NCI-H1417 treated with DMSO at 0.1 percent for 48 hours (cell line): ENCODE data around the gene CTNNA2.
"Not testable (repeated sequence)": the region's sequence is repeated elsewhere in the genome, so short reads cannot be mapped to it uniquely, and the experiment has no call there.

Source experiments
- DNase-seq: peaks from one replicate; lab custom pipeline; 2025; lab: John Stamatoyannopoulos, UW

CTNNA2 gene

DNA sequence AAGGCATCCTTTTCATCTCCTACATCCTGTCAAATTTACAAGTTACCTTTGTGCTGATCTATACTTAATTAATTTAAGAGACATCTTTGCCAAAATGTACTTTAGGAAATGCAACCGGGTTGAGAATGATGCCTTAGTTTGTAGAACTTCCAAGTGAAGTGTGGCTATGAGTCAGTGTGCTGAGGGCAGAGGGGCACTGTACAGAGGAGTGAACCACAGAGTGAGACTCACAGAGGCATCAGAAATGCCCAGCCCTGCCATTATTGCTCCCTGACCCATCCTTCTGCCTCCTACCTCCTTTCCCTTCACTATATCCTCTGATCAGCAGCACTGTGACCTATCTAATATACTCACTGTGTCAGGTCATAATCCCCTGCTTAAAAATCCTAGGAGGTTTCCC is 471.6 kb downstream of the CTNNA2 start:
- no peak for DNase-seq

DNA sequence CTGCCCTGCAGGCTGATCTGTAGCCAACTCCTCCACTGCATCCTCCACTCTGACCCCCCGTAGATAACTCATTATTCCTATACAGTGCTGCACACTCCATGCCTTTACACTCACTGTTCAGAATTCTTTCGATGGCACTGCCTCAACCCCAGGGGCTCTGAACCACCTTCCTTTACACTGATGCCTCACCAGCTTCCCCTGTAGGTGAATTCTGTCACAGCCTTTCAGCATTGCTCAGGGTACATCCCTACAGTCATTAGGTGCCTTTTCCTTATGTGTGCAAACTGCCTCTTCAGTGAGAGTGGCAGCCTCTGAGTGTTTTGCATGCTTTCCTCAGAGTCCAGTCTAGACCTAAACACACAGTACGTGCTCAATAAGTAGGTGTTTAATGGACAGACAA is 472.3 kb downstream of the CTNNA2 start:
- no peak for DNase-seq

DNA sequence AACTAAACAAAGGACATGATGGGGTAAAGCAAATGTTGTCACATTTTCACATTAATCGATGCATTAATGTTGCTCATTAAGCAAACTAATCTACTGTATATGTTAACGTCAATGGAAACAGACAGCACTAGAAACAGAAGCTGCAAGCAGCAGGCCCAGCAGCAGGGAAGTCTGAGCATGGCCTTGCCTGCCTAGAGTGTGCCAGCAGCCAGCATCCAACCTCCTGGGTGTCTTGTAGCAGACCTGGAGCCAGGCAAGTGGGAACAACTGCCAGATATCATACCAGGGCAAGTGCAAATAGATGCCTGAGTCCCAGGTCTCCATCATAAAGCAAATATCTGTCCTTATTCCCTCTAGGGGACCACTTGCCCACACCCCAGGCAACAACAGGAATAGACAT is 472.7 kb downstream of the CTNNA2 start:
- no peak for DNase-seq

DNA sequence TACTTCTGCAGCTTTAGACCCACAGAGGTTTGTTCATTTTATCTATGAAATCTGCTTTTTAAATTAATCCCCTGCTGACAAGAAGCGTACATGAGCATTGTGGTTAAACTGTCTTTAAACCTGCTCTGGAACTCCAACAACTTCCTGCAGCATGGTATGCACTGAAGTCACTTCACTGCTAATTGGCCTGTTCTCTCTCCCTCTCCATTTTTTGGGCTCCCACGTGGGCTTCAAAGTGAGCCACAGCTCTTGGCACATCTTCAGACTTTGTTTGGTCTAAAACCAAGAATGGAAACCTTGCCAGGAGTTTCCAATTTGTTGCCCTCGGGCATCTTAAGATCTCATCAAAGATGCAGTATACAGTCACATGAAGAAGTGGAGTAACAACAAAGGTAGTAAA is 480.3 kb downstream of the CTNNA2 start:
- no peak for DNase-seq

DNA sequence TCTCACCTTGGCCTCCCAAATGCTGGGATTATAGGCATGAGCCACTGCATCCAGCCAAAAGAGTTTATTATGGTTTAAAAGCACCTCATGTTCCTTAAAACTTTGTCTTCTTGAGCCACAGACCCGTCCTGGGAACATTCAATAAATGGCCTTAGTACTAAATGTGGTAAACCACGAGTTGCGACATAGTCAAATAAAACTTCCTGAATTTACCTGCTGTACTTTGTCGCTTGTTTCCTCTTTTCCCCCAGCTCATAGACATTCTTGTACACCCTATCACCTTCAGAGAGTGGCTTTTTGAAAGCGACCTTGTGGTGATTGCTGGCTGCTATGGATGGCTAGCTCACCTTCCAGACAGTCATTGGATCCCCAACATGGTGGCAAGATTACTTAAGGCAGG is 481.3 kb downstream of the CTNNA2 start:
- no peak for DNase-seq

DNA sequence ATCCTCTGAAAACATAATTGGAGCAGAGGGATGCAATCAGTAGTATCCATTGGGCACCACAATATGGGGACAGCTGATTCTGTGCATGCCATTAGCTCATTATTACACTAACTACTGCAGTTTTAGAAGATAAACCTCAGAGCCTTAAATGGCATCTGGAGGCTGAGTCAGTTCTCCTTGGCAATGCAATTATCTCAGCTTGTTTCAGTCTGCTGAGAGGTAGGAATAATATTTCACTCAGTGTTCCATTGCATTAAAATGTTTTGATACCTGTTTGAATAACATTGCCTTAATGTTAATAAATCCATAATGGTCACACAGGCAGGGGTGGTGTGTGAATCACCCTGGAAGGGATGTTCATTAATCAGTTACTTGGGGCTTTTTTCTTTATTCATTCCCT is 482.1 kb downstream of the CTNNA2 start:
- no peak for DNase-seq

DNA sequence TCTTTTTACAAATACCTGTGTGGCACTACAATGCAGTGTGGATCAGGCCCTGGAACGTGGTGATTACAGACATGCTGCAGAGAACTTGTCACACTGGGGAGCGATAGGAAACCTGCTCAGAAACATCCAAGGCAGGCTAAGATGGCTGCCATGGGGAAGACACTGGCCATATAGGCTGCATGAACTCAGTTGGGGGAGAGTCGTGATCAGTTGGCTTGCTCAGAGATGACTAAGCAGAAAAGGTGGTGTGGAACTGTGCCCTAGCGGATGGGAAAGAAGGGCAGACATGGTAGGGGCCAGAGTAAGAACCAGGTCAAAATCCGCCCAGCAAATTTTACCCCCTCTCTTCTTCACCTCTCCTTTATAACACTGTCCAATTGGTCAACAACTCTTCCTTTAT is 483.9 kb downstream of the CTNNA2 start:
- DNase-seq = no peak

DNA sequence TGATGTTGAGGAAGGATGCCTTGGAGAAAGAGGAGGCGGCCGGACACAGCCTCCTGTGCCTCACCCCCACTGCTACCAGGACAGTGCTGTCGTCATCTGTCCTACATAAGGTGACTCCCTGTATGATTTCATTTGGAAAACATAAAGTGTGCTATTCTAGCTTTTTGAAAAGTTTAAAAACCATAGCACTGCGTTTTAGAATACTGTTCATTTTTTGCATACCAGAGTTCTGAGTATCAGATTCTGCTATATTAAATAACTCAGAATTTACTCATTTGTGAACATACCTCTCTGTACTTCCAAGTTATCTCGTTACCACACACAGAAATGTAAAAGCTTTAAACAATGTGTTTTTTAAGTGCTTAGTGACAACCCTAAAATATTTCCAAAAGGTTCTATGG is 488.9 kb downstream of the CTNNA2 start:
- DNase-seq = no peak

DNA sequence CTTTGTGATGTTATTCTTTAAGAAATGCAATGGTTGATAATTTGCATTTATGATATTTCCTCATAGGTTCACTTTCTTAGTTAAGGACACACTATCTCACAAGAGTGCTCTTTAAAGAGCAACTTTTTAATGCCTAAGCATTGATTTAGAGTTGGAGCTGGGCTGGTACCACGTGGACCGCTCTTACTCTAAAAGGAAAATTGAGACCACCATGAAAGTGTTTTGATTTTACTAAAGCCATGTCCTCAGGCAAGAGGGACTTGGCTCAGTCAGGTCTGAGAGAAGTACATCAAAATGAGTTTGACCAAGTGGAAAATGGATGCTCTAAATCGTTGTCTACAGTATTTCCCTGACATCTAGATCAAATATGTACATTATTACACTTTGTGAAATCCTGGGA is 489.3 kb downstream of the CTNNA2 start:
- no peak for DNase-seq

DNA sequence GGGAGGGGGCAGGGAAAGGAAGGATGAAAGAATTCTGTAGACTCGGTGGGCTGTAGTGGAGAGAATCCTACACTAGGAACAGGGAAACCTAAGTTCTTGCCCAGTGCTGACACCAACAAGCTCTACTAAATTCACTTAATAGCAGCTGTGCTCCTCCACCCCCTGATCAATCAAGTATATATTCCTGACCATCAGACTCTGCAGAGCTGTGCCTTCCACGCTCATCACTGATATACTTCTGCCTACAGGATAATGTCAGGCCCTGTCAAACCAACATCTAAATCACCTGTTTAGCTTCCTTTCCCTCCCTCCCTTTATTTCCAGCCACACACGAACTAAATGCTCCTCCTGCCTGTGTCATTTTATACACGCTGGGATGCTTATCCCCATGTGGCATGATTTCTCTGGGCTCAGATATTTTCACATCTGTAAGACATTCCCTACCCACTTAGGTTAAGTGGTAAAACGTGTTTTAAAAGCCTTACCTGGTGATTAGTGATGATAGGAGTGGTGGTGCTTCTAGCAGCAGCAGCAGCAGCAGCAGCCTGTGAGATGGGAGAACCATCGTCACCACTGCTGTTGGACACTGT is 489.8 kb downstream of the CTNNA2 start:
- no peak for DNase-seq

DNA sequence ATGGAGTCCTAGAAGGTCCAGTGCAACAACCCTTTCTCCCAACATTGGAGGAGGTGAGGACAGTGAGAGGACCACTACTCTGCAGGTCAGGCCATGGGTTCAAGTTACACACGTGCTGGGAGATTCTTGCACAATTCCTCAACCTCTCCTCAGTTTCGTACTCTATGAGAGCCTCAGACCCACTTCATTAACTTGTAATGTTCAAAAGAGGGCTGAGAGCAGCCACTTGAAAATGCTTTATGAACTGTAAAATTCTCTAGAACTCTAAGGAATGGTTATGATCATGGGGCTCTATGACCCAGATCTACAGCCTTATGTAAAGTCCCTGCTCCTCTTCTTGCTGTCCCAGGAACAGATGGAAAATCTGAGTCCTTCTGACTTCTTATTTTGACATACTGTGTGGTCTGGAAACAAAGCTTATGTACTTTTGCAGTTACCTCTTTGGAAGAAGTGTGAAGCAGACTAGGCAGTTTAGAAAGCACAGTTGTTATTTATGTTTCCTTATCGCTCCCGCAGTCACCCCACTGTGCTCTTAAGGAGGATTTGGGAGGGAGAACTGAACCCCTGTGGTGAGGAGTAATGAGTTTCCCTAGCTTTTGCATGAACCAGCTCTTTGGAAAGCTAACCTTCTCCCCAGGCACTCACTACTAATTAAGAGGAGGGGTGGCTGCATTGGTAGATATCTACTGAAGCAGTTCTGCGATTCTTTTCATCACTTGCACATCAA is 495.1 kb downstream of the CTNNA2 start:
- no peak for DNase-seq

DNA sequence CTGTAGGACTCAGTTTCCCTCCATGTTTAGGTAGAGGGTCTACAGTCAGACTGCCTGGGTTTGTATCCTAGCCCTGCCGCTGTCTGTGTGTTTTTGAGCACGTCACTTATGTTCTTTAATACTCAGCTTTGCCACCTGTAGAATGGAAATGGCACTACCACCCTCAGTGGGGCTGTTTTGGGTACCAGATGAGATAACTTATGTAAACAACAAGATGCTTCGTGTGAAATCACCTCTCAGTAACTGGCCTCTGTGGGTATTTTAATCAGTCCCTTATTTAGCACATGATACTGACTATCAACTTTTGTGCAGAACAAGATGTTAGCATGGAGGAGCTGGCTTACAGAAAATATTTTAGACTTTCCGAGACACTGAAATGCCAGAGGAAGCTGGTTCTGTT is 495.7 kb downstream of the CTNNA2 start:
- DNase-seq = no peak

DNA sequence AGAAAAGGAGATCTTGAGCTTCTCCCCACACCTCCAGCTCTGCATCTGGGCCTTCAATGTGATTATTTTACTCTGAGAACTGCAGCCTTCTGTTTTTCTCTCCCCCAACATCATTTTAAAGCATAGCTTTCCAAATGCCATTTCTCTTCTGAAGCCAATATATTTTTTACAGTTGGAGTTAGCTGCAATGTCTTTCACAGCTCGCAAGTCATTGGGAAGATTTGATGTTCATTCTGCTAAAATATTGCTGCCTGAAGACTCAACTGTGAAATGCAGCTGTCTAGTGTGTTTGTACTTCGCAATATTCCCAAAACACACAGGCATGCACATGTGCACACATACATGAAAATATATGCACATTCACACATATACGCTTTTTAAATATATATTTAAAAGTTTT is 496.4 kb downstream of the CTNNA2 start:
- DNase-seq = no peak

DNA sequence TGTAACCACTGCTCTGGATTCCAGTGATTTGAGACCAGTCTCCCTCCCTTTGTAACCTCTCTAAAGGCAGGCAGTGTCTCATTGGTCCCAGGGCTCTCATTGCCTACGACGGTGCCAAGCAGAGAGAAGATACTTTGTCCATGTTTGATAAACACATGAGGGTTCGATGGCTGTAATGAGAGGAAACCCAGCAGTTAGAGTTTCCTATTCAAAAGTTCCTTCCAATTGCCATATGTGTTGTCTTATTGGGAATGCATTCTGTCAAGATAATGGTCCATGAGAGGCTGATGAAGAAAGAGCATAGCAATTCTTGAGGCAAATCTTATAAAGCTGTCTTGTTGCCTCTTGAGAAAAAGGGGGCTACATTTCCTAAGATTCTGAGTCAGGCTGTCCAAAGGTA is 499.2 kb downstream of the CTNNA2 start:
- no peak for DNase-seq

DNA sequence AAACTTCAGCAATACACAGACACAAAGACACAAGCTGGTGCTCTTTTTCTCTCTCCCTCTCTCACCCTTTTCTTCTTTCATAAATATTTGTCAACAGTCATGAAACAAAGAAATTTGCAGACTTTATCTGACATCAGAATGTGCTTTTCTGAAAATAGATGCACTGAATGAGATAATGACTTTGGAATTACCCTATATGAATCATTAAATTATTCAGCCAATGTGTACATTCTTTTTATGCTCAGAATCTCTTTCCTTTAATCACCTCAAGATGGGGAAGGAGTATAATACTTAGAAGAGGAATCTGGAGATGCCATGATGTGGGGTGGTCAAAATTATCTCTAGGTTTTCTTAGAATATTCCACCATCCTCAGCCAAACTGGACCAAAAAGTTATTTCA is 501.8 kb downstream of the CTNNA2 start:
- DNase-seq = no peak

DNA sequence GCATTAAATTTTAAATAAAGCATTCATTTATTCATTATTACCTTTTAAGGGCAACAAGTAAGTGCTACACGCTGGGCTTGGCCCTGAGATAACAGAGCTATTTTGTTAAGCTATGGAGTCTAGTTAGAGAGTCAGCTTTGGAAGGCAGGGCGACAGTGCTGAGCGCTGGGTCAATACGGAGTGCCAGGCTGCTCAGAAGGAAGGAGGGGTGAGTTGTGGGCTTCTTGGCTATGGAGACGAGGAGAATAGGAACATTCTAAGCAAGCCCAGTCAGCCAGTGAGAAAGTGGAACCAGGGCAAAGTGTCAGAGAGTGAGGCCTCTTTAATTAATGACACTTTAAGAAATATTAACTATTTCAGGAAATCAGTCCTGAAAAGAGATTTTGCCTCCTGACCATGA is 503.3 kb downstream of the CTNNA2 start:
- no peak for DNase-seq

DNA sequence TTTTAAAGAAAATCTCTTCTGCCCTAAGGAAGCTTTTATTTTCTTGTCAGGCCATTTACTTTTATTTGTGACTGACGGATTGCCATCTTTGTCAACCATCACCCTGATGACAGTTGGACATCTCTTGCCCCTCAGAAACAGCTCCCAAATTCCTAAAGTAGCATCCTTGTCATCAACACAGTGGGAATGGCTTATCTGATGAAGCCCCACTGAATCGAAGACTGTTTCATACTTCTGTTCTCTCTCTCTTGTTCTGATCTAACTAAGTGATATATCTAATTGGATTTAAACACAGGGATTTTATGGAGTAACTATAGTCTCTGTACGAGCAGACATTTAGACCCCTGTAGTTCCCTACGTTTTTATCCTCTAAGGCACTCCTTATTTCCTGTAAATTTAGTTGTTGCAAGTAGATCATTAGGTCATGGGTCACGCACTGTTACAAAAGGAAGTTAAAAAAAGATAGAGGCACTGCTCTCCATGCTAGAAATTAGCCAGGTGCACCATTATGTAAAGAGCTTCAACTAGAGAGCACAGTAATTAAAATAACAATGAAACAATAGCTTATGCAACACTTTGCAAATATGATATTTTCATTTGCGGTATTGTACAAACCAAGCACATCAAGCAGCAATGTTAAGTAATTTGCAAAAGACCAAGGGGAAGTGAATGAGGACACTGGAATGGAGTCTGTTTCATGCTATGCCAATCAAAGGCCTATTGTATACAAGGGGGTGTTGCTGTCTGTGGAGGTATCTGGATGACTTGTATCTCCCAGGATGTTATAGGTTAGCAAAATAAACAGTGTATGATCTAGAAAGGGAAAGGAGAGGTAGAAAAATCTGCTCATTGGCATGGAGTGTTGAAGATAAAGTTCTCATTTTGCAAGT is 507.0 kb downstream of the CTNNA2 start:
- DNase-seq = no peak

DNA sequence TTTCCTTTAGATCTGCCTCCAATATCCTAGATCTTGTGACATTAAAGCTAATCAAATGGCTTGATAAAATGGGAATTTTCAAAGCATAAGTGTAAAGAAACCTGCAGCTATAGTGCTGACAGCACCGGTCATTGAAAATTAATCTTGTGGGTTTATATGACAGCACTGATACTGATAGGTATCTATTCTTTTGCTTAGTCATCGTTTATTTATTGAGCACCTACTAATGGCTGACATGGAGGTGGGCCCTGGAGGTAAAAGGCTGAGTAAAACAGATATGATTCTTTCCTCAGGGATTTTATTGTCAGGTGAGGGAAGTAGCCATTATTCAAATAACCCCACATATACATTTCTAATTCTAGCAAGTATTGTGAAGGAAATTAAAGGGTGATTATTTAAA is 509.2 kb downstream of the CTNNA2 start:
- no peak for DNase-seq

DNA sequence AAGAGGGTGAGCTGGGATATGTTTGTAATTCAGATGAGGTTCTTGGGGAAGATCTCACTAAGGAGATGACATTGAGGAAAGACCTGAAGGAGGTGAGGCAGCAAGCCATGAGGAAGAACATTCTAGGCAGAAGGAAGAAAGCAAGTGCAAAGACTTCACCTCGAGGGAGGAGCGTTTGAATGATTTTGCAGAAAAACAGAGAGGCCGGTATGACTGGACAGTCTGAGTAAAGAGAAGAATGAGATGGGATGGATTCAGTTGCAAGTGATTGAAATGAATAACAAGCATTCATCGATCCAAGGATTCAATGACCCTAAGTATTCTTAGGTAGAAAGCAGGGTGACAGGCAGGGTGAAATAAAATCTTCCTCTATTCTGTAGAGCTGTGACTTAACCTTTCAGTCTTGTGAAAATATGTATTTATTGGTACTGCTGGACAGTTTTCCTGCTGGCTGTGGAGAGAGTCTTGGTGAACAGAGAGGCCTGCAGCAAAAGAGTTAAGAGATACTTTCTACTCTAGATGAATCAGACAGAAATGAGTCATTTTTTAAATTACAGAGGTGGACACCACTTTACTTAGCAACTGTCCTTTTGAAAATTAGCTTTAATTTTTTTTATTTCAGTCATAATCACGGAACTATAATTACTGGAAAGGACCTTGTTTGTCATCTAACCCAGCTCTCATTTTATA is 513.3 kb downstream of the CTNNA2 start:
- no peak for DNase-seq

DNA sequence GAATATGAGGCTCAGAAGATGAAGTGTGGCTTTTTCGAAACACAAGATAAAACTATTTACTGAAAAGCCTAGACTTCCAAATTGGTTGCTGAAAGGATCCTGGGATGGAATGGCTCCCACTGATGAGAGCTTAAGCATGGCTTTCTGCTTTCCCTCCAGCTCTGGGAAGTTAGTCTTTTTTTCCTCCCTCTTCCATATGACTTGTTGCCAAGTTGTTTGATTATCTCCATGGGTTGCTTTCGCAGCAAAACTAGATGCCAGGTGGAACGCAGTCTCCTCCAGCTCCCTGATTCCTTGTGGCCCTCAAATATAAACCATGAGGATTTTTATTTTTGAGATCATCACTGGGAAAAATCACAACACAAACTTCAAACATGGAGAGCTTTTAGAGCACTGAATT is 515.2 kb downstream of the CTNNA2 start:
- DNase-seq = no peak

DNA sequence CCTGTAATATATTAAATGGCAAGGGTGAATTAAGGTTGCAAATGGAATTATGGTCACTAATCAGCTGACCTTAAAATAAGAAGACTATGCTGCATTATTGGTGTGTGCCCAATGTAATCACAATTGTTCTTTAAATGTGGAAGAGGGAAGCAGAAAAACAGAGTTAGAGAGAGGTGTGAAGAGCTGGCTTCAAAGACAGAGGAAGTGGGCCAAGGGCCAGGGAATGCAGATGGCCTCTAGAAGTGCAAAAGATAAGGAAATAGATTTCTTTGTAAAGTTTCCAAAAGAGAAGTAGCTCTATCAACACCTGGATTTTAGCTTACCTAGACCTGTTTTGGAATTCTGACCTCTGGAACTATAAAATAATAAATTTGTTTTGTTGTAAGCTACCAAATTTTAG is 515.7 kb downstream of the CTNNA2 start:
- DNase-seq = no peak

DNA sequence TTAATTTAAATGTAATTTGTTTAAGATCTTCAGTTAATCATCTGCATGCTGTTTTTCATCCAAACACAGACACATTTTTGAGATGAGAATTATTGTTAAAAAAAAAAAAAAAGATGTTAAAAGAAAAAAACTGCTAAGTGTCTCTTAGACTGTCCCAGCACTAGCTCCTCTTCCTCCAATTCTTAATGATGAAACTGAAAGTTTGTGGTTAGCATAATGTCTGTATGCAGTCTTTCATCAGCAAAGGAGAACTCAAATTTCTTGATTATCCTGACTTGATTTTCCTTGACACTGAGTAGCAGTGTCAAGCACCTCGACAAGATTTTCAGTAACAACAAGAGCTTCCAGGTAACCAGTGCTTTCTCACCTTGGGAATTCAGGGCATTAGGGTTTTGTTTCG is 517.3 kb downstream of the CTNNA2 start:
- DNase-seq = no peak

DNA sequence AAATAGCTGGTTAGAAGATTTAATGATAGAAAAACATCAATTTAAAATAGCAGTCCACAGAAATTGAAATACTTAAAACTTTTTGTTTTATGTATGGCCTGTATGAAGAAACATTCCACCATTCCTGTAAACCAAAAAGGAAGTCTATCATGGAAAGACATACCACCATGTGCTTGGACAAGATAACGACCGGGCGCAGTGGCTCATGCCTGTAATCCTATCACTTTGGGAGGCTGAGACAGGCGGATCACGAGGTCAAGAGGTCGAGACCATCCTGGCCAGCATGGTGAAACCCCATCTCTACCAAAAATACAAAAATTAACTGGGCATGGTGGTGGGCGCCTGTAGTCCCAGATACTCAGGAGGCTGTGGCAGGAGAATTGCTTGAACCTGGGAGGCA is 519.8 kb downstream of the CTNNA2 start:
- not testable (repeated sequence) for DNase-seq
